Measurements from ENCODE around the gene DNAJB8.

DNAJB8 gene

GRCh38 chr3:128420289-128420688 lies 46.4 kb downstream of the DNAJB8 start:
- DNase-seq (ENCODE audit: low read depth), result no peak
- TF ChIP-seq CTCF (IDR thresholded peaks at IDR 0.05; ENCODE audit: low read depth, low read length, missing control alignments), result no peak

GRCh38 chr3:128419311-128419710 lies 47.4 kb downstream of the DNAJB8 start:
- no peak for DNase-seq (ENCODE audit: low read depth)
- TF ChIP-seq CTCF (IDR thresholded peaks at IDR 0.05; ENCODE audit: low read depth, low read length, missing control alignments), result no peak
- H3K4me3 ChIP-seq (ENCODE audit: low read depth, low read length), result no peak overlapping the region

More at GRCh38 chr3:128420289-128420688, 46.4 kb downstream of the DNAJB8 start:
- no peak overlapping the region for H3K4me3 ChIP-seq (ENCODE audit: low read depth, low read length)

GRCh38 chr3:128418900-128419299 lies 47.8 kb downstream of the DNAJB8 start:
- TF ChIP-seq CTCF (IDR thresholded peaks at IDR 0.05; ENCODE audit: low read depth, low read length, missing control alignments), result no peak

GRCh38 chr3:128416578-128417211 lies 50.0 kb downstream of the DNAJB8 start:
- DNase-seq (ENCODE audit: low read depth), result no peak
- TF ChIP-seq CTCF (IDR thresholded peaks at IDR 0.05; ENCODE audit: low read depth, low read length, missing control alignments), result no peak

More at GRCh38 chr3:128418900-128419299, 47.8 kb downstream of the DNAJB8 start:
- no peak overlapping the region for H3K4me3 ChIP-seq (ENCODE audit: low read depth, low read length)
- no peak for DNase-seq (ENCODE audit: low read depth)

GRCh38 chr3:128415773-128416577 lies 50.7 kb downstream of the DNAJB8 start:
- no peak for DNase-seq (ENCODE audit: low read depth)
- no peak overlapping the region for H3K4me3 ChIP-seq (ENCODE audit: low read depth, low read length)
- TF ChIP-seq CTCF (IDR thresholded peaks at IDR 0.05; ENCODE audit: low read depth, low read length, missing control alignments), result no peak

More at GRCh38 chr3:128416578-128417211, 50.0 kb downstream of the DNAJB8 start:
- no peak overlapping the region for H3K4me3 ChIP-seq (ENCODE audit: low read depth, low read length)

GRCh38 chr3:128415200-128415772 lies 51.4 kb downstream of the DNAJB8 start:
- TF ChIP-seq CTCF (IDR thresholded peaks at IDR 0.05; ENCODE audit: low read depth, low read length, missing control alignments), result no peak
- DNase-seq (ENCODE audit: low read depth), result no peak
- no peak overlapping the region for H3K4me3 ChIP-seq (ENCODE audit: low read depth, low read length)
